ENCODE measurements around the gene CDK15. TPM values are rescaled to one million over a fixed set of nuclear protein-coding genes. Genes with fewer than 3 reads are reported as not detected.

CDK15 gene
- total RNA-seq, 2 donors from 2014 or later, result not detected

GRCh38 chr2:201882353-201883090 lies 76.2 kb downstream of the CDK15 start:
- no peak for ATAC-seq (replicated peaks)
- H3K27ac Mint-ChIP-seq, result no peak overlapping the region
- peak overlapping the region; percentile 47 for H3K4me3 Mint-ChIP-seq

GRCh38 chr2:201883606-201884369 lies 77.5 kb downstream of the CDK15 start:
- Mint-ChIP-seq H3K27me3 (peaks cover 56% of the 10 kb centered on the region), H3K4me1 (peaks cover 7% of the 10 kb centered on the region), H3K36me3 (ENCODE audit: low read depth) (no peaks in the 10 kb centered on the region), H3K9me3 (no peaks in the 10 kb centered on the region), H3K27ac (no peak overlapping the region), H3K4me3 (no peak overlapping the region)
- no peak for ATAC-seq (replicated peaks)

More at GRCh38 chr2:201882353-201883090, 76.2 kb downstream of the CDK15 start:
- peaks cover 7% of the 10 kb centered on the region for H3K4me1 Mint-ChIP-seq
- no peaks in the 10 kb centered on the region for H3K36me3 Mint-ChIP-seq (ENCODE audit: low read depth)
- no peaks in the 10 kb centered on the region for H3K9me3 Mint-ChIP-seq
- peaks cover 50% of the 10 kb centered on the region for H3K27me3 Mint-ChIP-seq

- Mint-ChIP-seq H3K9me3 (no peaks in the 10 kb centered on the region), H3K36me3 (ENCODE audit: low read depth) (no peaks in the 10 kb centered on the region), H3K27ac (no peak overlapping the region), H3K27me3 (peaks cover 53% of the 10 kb centered on the region), H3K4me1 (peaks cover 7% of the 10 kb centered on the region), H3K4me3 (no peak overlapping the region)
- ATAC-seq (replicated peaks), result no peak
These were observed 80.2 kb downstream of the CDK15 start for GRCh38 chr2:201886504-201886903.

GRCh38 chr2:201887773-201888425 lies 81.6 kb downstream of the CDK15 start:
- H3K4me1 Mint-ChIP-seq, result no peaks in the 10 kb centered on the region
- ATAC-seq (replicated peaks), result no peak
- H3K9me3 Mint-ChIP-seq, result no peaks in the 10 kb centered on the region
- H3K27me3 Mint-ChIP-seq, result peaks cover 48% of the 10 kb centered on the region
- H3K36me3 Mint-ChIP-seq (ENCODE audit: low read depth), result no peaks in the 10 kb centered on the region
- H3K4me3 Mint-ChIP-seq, result no peak overlapping the region
- no peak overlapping the region for H3K27ac Mint-ChIP-seq

- Mint-ChIP-seq H3K36me3 (ENCODE audit: low read depth) (no peaks in the 10 kb centered on the region), H3K27me3 (peaks cover 52% of the 10 kb centered on the region), H3K9me3 (no peaks in the 10 kb centered on the region), H3K4me3 (no peak overlapping the region), H3K27ac (no peak overlapping the region), H3K4me1 (no peaks in the 10 kb centered on the region)
- ATAC-seq (replicated peaks), result no peak
These were observed 82.1 kb downstream of the CDK15 start for GRCh38 chr2:201888426-201888800.

GRCh38 chr2:201890453-201890852 lies 84.1 kb downstream of the CDK15 start:
- Mint-ChIP-seq H3K9me3 (no peaks in the 10 kb centered on the region), H3K27me3 (peaks cover 45% of the 10 kb centered on the region), H3K36me3 (ENCODE audit: low read depth) (no peaks in the 10 kb centered on the region), H3K4me1 (no peaks in the 10 kb centered on the region), H3K27ac (no peak overlapping the region), H3K4me3 (no peak overlapping the region)
- no peak for ATAC-seq (replicated peaks)

GRCh38 chr2:201891676-201892075 lies 85.3 kb downstream of the CDK15 start:
- Mint-ChIP-seq H3K27ac (no peak overlapping the region), H3K4me1 (no peaks in the 10 kb centered on the region), H3K27me3 (peaks cover 42% of the 10 kb centered on the region), H3K36me3 (ENCODE audit: low read depth) (no peaks in the 10 kb centered on the region), H3K9me3 (no peaks in the 10 kb centered on the region), H3K4me3 (no peak overlapping the region)
- ATAC-seq (replicated peaks), result no peak

- no peaks in the 10 kb centered on the region for H3K9me3 Mint-ChIP-seq
- ATAC-seq (replicated peaks), result no peak
- peaks cover 37% of the 10 kb centered on the region for H3K27me3 Mint-ChIP-seq
- H3K27ac Mint-ChIP-seq, result no peak overlapping the region
- no peaks in the 10 kb centered on the region for H3K36me3 Mint-ChIP-seq (ENCODE audit: low read depth)
- no peaks in the 10 kb centered on the region for H3K4me1 Mint-ChIP-seq
- H3K4me3 Mint-ChIP-seq, result no peak overlapping the region
These were observed 86.2 kb downstream of the CDK15 start for GRCh38 chr2:201892516-201892915.

- no peaks in the 10 kb centered on the region for H3K4me1 Mint-ChIP-seq
- no peak for ATAC-seq (replicated peaks)
- no peak overlapping the region for H3K27ac Mint-ChIP-seq
- no peaks in the 10 kb centered on the region for H3K36me3 Mint-ChIP-seq (ENCODE audit: low read depth)
- no peak overlapping the region for H3K4me3 Mint-ChIP-seq
- peaks cover 20% of the 10 kb centered on the region for H3K27me3 Mint-ChIP-seq
- no peaks in the 10 kb centered on the region for H3K9me3 Mint-ChIP-seq
These were observed 94.0 kb downstream of the CDK15 start for GRCh38 chr2:201900362-201900761.

GRCh38 chr2:201901786-201902185 lies 95.4 kb downstream of the CDK15 start:
- H3K27ac Mint-ChIP-seq, result no peak overlapping the region
- H3K27me3 Mint-ChIP-seq, result peaks cover 29% of the 10 kb centered on the region
- ATAC-seq (replicated peaks), result no peak
- H3K9me3 Mint-ChIP-seq, result no peaks in the 10 kb centered on the region
- H3K4me1 Mint-ChIP-seq, result no peaks in the 10 kb centered on the region
- no peaks in the 10 kb centered on the region for H3K36me3 Mint-ChIP-seq (ENCODE audit: low read depth)
- H3K4me3 Mint-ChIP-seq, result no peak overlapping the region

- H3K4me3 Mint-ChIP-seq, result no peak overlapping the region
- H3K27ac Mint-ChIP-seq, result no peak overlapping the region
- no peak for ATAC-seq (replicated peaks)
- peaks cover 1% of the 10 kb centered on the region for H3K4me1 Mint-ChIP-seq
- H3K36me3 Mint-ChIP-seq (ENCODE audit: low read depth), result no peaks in the 10 kb centered on the region
- H3K9me3 Mint-ChIP-seq, result no peaks in the 10 kb centered on the region
- peaks cover 25% of the 10 kb centered on the region for H3K27me3 Mint-ChIP-seq
These were observed 98.4 kb downstream of the CDK15 start for GRCh38 chr2:201904538-201905420.

- Mint-ChIP-seq H3K36me3 (ENCODE audit: low read depth) (no peaks in the 10 kb centered on the region), H3K27ac (no peak overlapping the region), H3K27me3 (peaks cover 20% of the 10 kb centered on the region)
These were observed 100.6 kb downstream of the CDK15 start for GRCh38 chr2:201906777-201907562.

GRCh38 chr2:201907563-201907881 lies 101.2 kb downstream of the CDK15 start:
- H3K36me3 Mint-ChIP-seq (ENCODE audit: low read depth), result no peaks in the 10 kb centered on the region
- no peaks in the 10 kb centered on the region for H3K9me3 Mint-ChIP-seq
- H3K27me3 Mint-ChIP-seq, result peaks cover 20% of the 10 kb centered on the region
- H3K4me1 Mint-ChIP-seq, result peaks cover 6% of the 10 kb centered on the region
- no peak overlapping the region for H3K27ac Mint-ChIP-seq
- H3K4me3 Mint-ChIP-seq, result no peak overlapping the region
- ATAC-seq (replicated peaks), result no peak

More at GRCh38 chr2:201906777-201907562, 100.6 kb downstream of the CDK15 start:
- Mint-ChIP-seq H3K9me3 (no peaks in the 10 kb centered on the region), H3K4me1 (peaks cover 6% of the 10 kb centered on the region), H3K4me3 (no peak overlapping the region)
- ATAC-seq (replicated peaks), result no peak

All from activated T-helper 17 cell treated with anti-CD3 and anti-CD28 coated beads, Interleukin-2, amount 50 U/mL, for 72 hours (primary cell).